ENCODE measurements around the gene SAMHD1. TPM values are rescaled to one million over a fixed set of nuclear protein-coding genes. Genes with fewer than 3 reads are reported as not detected.

The SAMHD1 gene
- total and polyA plus RNA-seq, 9 of the 15 experiments (the other 6 are each of a cell fraction or from before 2014, with no cell fraction given): 6.8 to 20.4 (median 14.8) TPM

- FAIRE-seq (no peak), DNase-seq (ENCODE audit: extremely low read depth in 1 of 4, low spot score in 3 of 4) (no peak), ATAC-seq (no peak)
- Histone ChIP-seq H3K9me1 (ENCODE audit: control insufficient read depth, insufficient read depth, low read length) (no peaks in the 10 kb centered on the region), H3K27ac (ENCODE audit: extremely low read depth, low read depth, low read length) (no peak overlapping the region), H3K27me3 (ENCODE audit: control insufficient read depth in 2 of 2, insufficient read depth in 2 of 2, low read length in 2 of 2) (no peaks in the 10 kb centered on the region), H3K4me3 (no peak overlapping the region), H3K36me3 (ENCODE audit: control insufficient read depth, insufficient read depth, low read length) (peaks cover 9% of the 10 kb centered on the region; the same call in 1 of the 3 replicates), H3K9me3 (replicated peaks; ENCODE audit: control insufficient read depth, insufficient read depth, low read depth, low read length) (no peaks in the 10 kb centered on the region), H4K20me1 (replicated peaks; ENCODE audit: control insufficient read depth, insufficient read depth, low read length) (no peaks in the 10 kb centered on the region), H3K4me2 (ENCODE audit: insufficient read depth, low read length) (no peak overlapping the region), H3K79me2 (ENCODE audit: control insufficient read depth, insufficient read depth, low read length) (no peaks in the 10 kb centered on the region), H2AFZ (ENCODE audit: low read depth, low read length) (no peak overlapping the region), H3K4me1 (replicated peaks in 1 of 2; ENCODE audit: control insufficient read depth in 2 of 2, insufficient read depth in 2 of 2, low read length in 2 of 2) (peaks cover 9 to 11% of the 10 kb centered on the region in 2 experiments; a peak in 4 of 5 replicates), H3K9ac (ENCODE audit: insufficient read depth in 1 of 2, low read depth in 2 of 2, low read length in 2 of 2) (no peak overlapping the region)
- CTCF ChIA-PET (ENCODE audit: low intra/inter-chr PET ratio): no interaction called here
- in situ Hi-C loops (cut with MboI) (no loop called here), intact Hi-C loops (cut with micrococcal nuclease) (no loop called here)
- POLR2A ChIA-PET: no interaction called here
- BruUV-seq (replicated peaks): no TSS peak
- TF ChIP-seq HDAC8 (tag; IDR thresholded peaks at IDR 0.05) (no peak), ADNP (tag; IDR thresholded peaks at IDR 0.05) (no peak), HSF4 (CRISPR knock-in tag; IDR thresholded peaks at IDR 0.05; ENCODE audit: borderline replicate concordance) (no peak), SMAD2 (IDR thresholded peaks at IDR 0.05; ENCODE audit: low read depth, low read length) (no peak), LCOR (CRISPR knock-in tag; IDR thresholded peaks at IDR 0.05) (no peak), ZNF253 (CRISPR knock-in tag; conservative IDR thresholded peaks at IDR 0.05) (no peak), CREB3L1 (IDR thresholded peaks at IDR 0.05; ENCODE audit: borderline replicate concordance, low read depth) (no peak), SRSF3 (IDR thresholded peaks at IDR 0.05; ENCODE audit: insufficient read depth, low read length) (no peak), HES1 (IDR thresholded peaks at IDR 0.05; ENCODE audit: low read depth) (no peak), MAX (CRISPR knock-in tag; IDR thresholded peaks at IDR 0.05) (no peak), RBM15 (IDR thresholded peaks at IDR 0.05; ENCODE audit: insufficient read depth, low read length) (no peak), SRSF1 (IDR thresholded peaks at IDR 0.05; ENCODE audit: low read depth, low read length) (no peak)
- WGBS (ENCODE audit: insufficient coverage, low coverage, missing lambda C conversion rate): 81% methylated on average over 1 of the region's 1 CpG
These were observed 23.8 kb downstream of the SAMHD1 start for GRCh38 chr20:36927704-36928103.

Data from K562 (cell line).